Transverse colon (tissue), 4 donors: Measurements from ENCODE around the gene OPTN.
"Not testable (repeated sequence)": the region's sequence is repeated elsewhere in the genome, so short reads cannot be mapped to it uniquely, and the experiment has no call there.

ENCODE experiments used
- CTCF ChIP-seq, 5 experiments: fragments of 200-600 bp in 3 of 5; fragments of 450-650 bp in 2 of 5; sonication (generic) in 3 of 5; IDR thresholded peaks; 1 replicate in 2 of 5; 2 replicates in 3 of 5; pipeline ENCODE4 v1.5.1; 2016 to 2017; ENCODE audit warnings: antibody characterized with exemption in 5 of 5, inconsistent platforms in 3 of 5, mild to moderate bottlenecking in 2 of 5, moderate library complexity in 1 of 5
- EP300 ChIP-seq: sonication (generic); formaldehyde crosslinking; IDR thresholded peaks from one replicate; pipeline ENCODE4 v1.6.1; 2017; ENCODE audit warnings: antibody characterized with exemption, low read depth
- POLR2A ChIP-seq: fragments of 450-650 bp; IDR thresholded peaks from one replicate; pipeline ENCODE4 v1.6.1; 2016; ENCODE audit warnings: antibody characterized with exemption, mild to moderate bottlenecking, moderate library complexity
- POLR2AphosphoS5 ChIP-seq, 3 donors: sonication (generic); formaldehyde crosslinking; IDR thresholded peaks; one replicate each; pipeline ENCODE4 v1.6.1; 2016; ENCODE audit warnings: antibody characterized with exemption in 3 of 3

- TF ChIP-seq CTCF (IDR thresholded peaks at IDR 0.05); POLR2A; POLR2AphosphoS5 (IDR thresholded peaks at IDR 0.05); EP300: not testable (repeated sequence)
Measured at GRCh38 chr10:13155860-13156259, 55.9 kb downstream of the OPTN start.
